Osteoblast (primary cell): ENCODE data around the gene AGT. TPM values are rescaled to one million over a fixed set of nuclear protein-coding genes. Genes with fewer than 3 reads are reported as not detected.
A peak's percentile ranks its signal among the peaks of the same experiment; 100 is the strongest.

Experiments used
- DNase-seq: peaks from one replicate; pipeline ENCODE4 v3.0.0; 2011; ENCODE audit warnings: low spot score, mixed read lengths; ENCODE audit not compliant: insufficient read length; ENCODE audit errors: missing footprints
- H2AFZ ChIP-seq: 2 replicates; pipeline ENCODE4 v1.6.0; 2011; ENCODE audit warnings: mild to moderate bottlenecking, low read length
- H3K27ac ChIP-seq: 2 replicates; pipeline ENCODE4 v1.5.1; 2011; ENCODE audit warnings: mild to moderate bottlenecking, low read depth, low read length, moderate library complexity
- H3K27me3 ChIP-seq: 2 replicates; pipeline ENCODE4 v1.6.0; 2012; ENCODE audit warnings: mild to moderate bottlenecking, control low read depth, inconsistent platforms, low read length, moderate library complexity; ENCODE audit not compliant: insufficient read depth
- H3K36me3 ChIP-seq: 2 replicates; pipeline ENCODE4 v1.5.1; 2011; ENCODE audit warnings: mild to moderate bottlenecking, low read length, control low read depth, moderate library complexity; ENCODE audit not compliant: insufficient read depth
- H3K4me1 ChIP-seq: 2 replicates; pipeline ENCODE4 v1.5.1; 2011; ENCODE audit warnings: mild to moderate bottlenecking, low read length, control low read depth, moderate library complexity; ENCODE audit not compliant: insufficient read depth
- H3K4me2 ChIP-seq: 2 replicates; pipeline ENCODE4 v1.6.0; 2011; ENCODE audit warnings: mild to moderate bottlenecking, low read length; ENCODE audit not compliant: insufficient read depth
- H3K4me3 ChIP-seq: fragments of 200-600 bp; sonication (generic); 3 replicates; pipeline ENCODE4 v1.5.1; 2012; ENCODE audit warnings: mild to moderate bottlenecking, low read length, inconsistent platforms; ENCODE audit not compliant: insufficient read depth
- H3K79me2 ChIP-seq: 2 replicates; pipeline ENCODE4 v1.6.0; 2012; ENCODE audit warnings: mild to moderate bottlenecking, low read length, control low read depth, inconsistent platforms; ENCODE audit not compliant: insufficient read depth
- H3K9me3 ChIP-seq: 2 replicates; pipeline ENCODE4 v1.5.1; 2011; ENCODE audit warnings: low read depth, low read length, control low read depth
- H4K20me1 ChIP-seq: 2 replicates; pipeline ENCODE4 v1.6.0; 2012; ENCODE audit warnings: mild to moderate bottlenecking, low read length, control low read depth; ENCODE audit not compliant: insufficient read depth
- CTCF ChIP-seq: IDR thresholded peaks from 2 replicates; pipeline ENCODE4 v1.5.1; 2011; ENCODE audit warnings: mild to moderate bottlenecking, low read depth, low read length, moderate library complexity; ENCODE audit errors: extremely low read depth
- total RNA-seq: library from RNA; depleted of rRNA; stranded (reverse); fragments of >200 nt; gene quantifications from 2 replicates; pipeline ENCODE4 v1.2.3, GENCODE V29; 2012

The AGT gene
- total RNA-seq, 1 donor = 6.2 TPM

DNA sequence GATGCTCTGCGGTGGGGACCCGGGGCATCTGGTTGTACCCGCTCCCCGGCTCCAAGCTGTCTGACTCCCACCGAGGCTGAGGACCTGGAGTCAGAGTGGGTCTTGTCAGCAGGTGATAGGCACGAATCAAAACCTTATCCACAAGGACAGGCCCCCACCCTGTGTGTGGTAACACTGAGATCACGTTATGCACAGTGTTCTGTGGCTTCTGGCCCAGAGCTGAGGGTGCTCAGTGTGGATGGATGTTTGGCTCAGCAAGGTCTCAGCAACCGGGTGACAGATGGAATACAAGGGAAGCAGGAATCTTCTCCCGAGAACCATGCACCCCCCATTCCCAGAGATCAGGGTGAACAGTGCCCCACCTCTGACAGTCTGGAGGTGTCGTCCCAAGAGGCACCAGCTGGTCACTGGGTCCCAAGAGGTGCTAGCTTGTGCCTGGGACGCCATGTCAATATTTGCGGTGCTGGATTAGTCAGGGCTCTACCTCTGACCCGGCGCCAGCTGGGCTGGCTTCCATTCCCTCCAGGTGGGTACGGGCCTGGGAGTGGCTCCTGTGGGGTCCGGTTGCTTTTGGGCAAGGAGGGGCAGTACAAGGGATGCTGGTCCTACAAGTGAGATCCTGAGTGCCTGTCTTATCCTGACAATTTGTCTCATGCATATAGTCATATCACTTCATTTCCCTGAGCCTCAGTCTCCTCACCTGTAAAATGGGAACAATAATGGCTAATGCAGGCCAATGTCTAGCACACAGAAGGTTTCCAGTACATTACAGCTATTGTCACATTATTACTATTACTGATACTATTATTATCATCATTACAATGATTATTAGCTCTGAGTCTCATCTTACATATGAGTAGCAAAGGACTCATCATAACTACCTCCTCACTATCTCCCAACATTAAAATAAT, 34.2 kb upstream of the AGT start:
- peaks cover 2% of the 10 kb centered on the region for H3K4me1 ChIP-seq
- no peak overlapping the region for H3K4me3 ChIP-seq
- DNase-seq = no peak
- H2AFZ ChIP-seq = no peak overlapping the region
- H3K9me3 ChIP-seq = no peaks in the 10 kb centered on the region
- no peaks in the 10 kb centered on the region for H3K27me3 ChIP-seq
- TF ChIP-seq CTCF = no peak
- no peaks in the 10 kb centered on the region for H3K79me2 ChIP-seq
- no peak overlapping the region for H3K4me2 ChIP-seq
- H3K27ac ChIP-seq = no peak overlapping the region
- no peaks in the 10 kb centered on the region for H4K20me1 ChIP-seq
- no peaks in the 10 kb centered on the region for H3K36me3 ChIP-seq

DNA sequence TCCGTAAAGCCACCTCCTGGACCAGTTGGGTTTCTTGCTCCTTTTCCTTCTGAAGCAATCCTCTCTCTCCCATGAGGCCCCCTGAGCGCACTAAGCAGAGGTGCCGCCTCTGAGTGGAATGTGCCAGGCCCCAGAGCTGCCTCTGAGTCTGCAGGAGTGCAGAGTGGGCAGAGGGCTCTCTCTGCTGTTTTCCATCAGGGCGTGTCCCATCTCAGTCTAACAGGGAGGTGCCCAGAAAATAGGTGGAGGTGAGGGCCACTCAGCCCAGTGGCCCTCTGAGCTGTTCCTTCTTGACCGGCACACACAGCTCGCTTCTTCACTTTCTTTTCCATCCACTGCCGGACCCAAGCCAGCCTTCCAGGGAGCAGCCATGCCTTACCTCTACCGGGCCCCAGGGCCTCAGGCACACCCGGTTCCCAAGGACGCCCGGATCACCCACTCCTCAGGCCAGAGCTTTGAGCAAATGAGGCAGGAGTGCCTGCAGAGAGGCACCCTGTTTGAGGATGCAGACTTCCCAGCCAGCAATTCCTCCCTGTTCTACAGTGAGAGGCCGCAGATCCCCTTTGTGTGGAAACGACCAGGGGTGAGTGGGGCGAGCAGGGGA, 33.3 kb upstream of the AGT start, which contains the start of gene CAPN9:
TSS of gene CAPN9 (plus strand) at position 262 of the 604 bp plus-strand sequence. CDS start at position 371, 109 bp downstream.
- Histone ChIP-seq H3K27me3 (no peaks in the 10 kb centered on the region), H4K20me1 (no peaks in the 10 kb centered on the region), H3K27ac (no peak within 1 kb of the TSS), H2AFZ (no peak within 1 kb of the TSS), H3K9me3 (no peaks in the 10 kb centered on the region), H3K4me2 (no peak within 1 kb of the TSS), H3K4me1 (peaks cover 2% of the 10 kb centered on the region), H3K36me3 (no peaks in the 10 kb centered on the region), H3K4me3 (no peak within 1 kb of the TSS), H3K79me2 (no peaks in the 10 kb centered on the region)
- DNase-seq = peak; percentile 58
- TF ChIP-seq CTCF = no peak

DNA sequence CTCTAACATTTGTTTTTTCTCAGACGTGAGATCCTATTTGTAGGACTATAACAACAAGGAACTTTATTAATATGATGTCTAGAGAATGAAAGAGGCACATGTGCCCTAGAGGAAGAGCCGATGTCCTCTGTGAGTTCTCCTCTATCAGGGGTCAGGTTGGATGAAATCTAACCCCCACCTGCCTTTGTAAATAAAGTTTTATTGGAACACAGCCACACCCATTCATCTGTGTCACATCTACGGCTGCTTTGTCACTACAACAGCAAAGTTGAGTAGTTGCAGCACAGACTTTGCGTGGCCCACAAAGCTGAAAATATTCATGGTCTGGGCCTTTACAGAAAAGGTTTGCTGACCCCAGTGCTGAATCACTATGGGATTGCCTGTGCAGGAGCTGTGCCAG, 32.7 kb upstream of the AGT start:
- Histone ChIP-seq H4K20me1 (no peaks in the 10 kb centered on the region), H3K27ac (no peak overlapping the region), H2AFZ (no peak overlapping the region), H3K36me3 (no peaks in the 10 kb centered on the region), H3K79me2 (no peaks in the 10 kb centered on the region), H3K9me3 (no peaks in the 10 kb centered on the region), H3K4me3 (no peak overlapping the region), H3K4me1 (peaks cover 2% of the 10 kb centered on the region), H3K4me2 (no peak overlapping the region), H3K27me3 (no peaks in the 10 kb centered on the region)
- TF ChIP-seq CTCF = no peak
- peak; percentile 57 for DNase-seq

- H3K79me2 ChIP-seq = no peaks in the 10 kb centered on the region
- TF ChIP-seq CTCF = no peak
Measured at GRCh38 chr1:230745071-230745470, 31.1 kb upstream of the AGT start.

More at GRCh38 chr1:230745071-230745470, 31.1 kb upstream of the AGT start:
- peaks cover 2% of the 10 kb centered on the region for H3K4me1 ChIP-seq
- no peaks in the 10 kb centered on the region for H3K9me3 ChIP-seq
- H3K4me3 ChIP-seq = no peak overlapping the region
- H3K4me2 ChIP-seq = no peak overlapping the region
- H3K27ac ChIP-seq = no peak overlapping the region
- no peaks in the 10 kb centered on the region for H3K27me3 ChIP-seq
- DNase-seq = no peak
- H2AFZ ChIP-seq = no peak overlapping the region
- no peaks in the 10 kb centered on the region for H4K20me1 ChIP-seq
- H3K36me3 ChIP-seq = no peaks in the 10 kb centered on the region
